GM18951 (cell line): Measurements from ENCODE around the gene DRGX.

Source experiments
- POLR2A ChIP-seq: IDR thresholded peaks from 4 replicates; pipeline ENCODE4 v1.6.1; 2011; ENCODE audit warnings: mild to moderate bottlenecking; ENCODE audit not compliant: insufficient read length, insufficient read depth; ENCODE audit errors: extremely low read depth
- in situ Hi-C: fragments of 300-500 bp; cut with MboI; formaldehyde crosslinking; loops from one replicate; pipeline ENCODE4 v1.12.0; 2022; ENCODE audit warnings: low sequenced_read_pairs, mixed read lengths, inconsistent platforms; ENCODE audit not compliant: unreplicated experiment

DRGX gene

DNA sequence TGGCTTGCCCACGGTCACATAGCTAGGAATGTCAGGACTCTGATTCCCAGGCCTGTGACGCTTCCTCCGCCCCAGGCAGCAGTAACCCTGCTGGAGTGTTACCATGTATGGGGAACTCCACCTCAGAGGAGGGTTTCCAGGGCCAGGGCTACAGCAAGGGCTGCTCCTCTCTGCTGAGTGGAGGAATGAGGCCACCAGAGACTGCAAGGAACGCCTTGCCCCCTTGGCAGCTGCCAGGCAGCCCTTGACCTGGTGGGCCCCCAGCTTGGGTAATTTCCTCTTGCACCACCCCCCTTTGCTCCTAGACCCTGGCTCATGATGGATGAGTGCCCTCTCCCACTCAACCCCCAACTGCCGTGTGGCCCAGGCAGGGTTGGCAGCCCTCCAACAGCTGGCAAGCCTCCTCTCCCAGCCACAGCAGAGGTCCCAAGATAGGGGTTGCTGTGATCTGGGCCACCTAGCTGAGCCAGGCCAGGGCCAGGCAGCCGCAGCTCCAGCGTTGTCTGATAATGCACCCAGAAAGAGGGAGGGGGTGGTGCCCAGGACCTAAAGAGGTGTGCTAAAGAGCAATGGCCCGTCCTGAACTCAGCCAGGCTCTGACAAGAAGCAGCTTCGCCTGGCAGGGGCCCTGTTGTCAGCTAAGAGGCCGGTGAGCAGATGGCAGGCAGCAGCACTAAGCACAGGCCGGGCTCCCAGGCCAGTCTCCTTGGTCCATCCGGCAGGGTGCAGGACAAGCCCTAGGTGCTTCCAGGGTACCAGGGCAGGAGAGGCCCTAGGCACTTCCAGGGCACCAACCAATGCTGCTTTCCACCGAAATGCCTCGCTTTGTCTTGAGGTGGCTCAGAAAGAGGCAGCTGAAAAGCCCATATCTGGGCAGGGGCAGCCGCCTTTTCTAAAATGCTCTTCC lies 35.4 kb downstream of the DRGX start:
- no peak for TF ChIP-seq POLR2A

DNA sequence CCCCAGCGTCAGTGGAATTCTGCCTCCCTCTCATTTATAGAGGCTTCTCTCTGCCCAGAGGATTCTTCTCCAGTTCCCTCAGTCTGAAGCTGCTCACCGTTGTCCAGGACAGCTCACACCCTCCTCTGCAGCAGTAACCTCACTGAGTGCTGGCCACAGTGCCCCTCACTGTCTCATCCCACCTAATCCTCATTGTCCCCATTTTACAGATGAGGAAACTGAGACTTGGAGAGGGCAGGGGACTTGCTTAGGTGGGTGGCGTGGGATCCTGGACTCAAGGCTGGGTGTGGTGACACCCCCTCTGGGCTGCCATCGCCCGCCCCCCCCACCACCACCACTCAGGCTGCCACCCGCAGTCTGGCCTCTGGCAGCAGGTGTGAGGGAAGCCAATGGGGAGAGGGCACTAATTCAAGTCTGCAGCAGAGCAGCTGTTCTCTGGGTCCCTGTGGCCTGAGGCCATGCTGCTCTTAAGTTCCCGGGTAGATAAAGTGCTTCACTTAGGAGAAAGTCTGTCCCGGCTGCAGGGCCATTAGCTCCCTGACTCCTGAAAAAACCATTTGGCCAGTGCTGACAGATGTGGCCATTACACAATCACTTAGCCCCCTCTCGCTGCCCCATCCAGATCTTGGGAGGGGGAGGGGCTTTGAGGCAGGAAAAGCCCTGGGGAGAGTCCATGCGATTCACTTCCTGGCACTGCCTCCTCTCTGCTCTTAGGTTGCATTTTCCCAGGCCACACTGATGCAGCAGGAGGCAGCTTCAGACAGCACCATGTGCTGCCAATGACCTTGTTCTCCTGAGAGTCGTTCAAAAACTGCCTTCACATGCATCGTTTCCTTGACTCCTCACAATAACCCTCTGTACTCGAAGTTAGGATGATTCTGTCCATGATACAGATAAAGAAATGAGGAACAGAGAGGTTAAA lies 36.3 kb downstream of the DRGX start:
- no peak for TF ChIP-seq POLR2A
- in situ Hi-C loops = no loop called here

More for the DNA sequence above, 35.4 kb downstream of the DRGX start:
- in situ Hi-C loops = no loop called here

DNA sequence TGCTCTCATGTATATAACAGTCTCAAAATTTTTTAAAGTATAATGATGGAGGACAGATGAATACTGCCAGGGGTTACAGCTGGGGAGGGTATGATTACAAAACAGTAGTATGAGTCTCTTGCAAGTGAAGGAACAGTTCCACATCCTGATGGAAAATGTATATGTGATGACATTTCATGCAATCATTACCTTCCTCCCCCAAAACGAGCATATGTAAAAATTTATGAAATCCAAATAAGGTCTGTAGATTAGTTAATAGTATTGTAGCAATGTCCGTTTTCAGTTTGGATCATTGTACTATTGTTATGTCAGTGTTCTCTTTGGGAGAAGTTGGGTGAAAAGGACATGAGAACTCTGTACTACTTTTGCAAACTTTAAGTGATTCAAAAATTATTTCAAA lies 38.0 kb downstream of the DRGX start:
- in situ Hi-C loops = no loop called here

GRCh38 chr10:49356944-49357343 lies 38.9 kb downstream of the DRGX start:
- TF ChIP-seq POLR2A = no peak
- in situ Hi-C loops = no loop called here

More for the DNA sequence above, 38.0 kb downstream of the DRGX start:
- no peak for TF ChIP-seq POLR2A

- no peak for TF ChIP-seq POLR2A
- in situ Hi-C loops = no loop called here
Observed at GRCh38 chr10:49356181-49356580, 39.7 kb downstream of the DRGX start.

DNA sequence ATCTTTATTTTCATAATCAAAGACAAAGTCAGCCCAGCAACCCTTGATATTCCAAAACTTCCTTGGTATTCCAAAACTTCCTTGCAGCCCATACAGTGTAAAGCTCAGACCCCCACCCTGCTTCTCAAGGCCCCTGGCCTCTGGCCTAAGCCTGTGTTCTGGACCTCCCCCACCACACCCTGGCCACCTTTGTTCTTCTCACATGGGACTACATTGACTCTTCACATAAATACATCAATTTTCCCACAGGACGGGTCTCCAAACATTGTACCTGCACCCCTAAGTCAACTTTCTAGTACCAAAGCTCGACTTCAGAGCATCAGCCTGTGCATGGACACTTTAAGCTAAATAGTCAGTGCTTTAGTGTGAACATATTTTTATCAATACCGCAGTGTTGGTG lies 40.7 kb downstream of the DRGX start:
- in situ Hi-C loops = no loop called here
- no peak for TF ChIP-seq POLR2A

- in situ Hi-C loops = no loop called here
Observed at GRCh38 chr10:49354593-49354992, 41.3 kb downstream of the DRGX start.

DNA sequence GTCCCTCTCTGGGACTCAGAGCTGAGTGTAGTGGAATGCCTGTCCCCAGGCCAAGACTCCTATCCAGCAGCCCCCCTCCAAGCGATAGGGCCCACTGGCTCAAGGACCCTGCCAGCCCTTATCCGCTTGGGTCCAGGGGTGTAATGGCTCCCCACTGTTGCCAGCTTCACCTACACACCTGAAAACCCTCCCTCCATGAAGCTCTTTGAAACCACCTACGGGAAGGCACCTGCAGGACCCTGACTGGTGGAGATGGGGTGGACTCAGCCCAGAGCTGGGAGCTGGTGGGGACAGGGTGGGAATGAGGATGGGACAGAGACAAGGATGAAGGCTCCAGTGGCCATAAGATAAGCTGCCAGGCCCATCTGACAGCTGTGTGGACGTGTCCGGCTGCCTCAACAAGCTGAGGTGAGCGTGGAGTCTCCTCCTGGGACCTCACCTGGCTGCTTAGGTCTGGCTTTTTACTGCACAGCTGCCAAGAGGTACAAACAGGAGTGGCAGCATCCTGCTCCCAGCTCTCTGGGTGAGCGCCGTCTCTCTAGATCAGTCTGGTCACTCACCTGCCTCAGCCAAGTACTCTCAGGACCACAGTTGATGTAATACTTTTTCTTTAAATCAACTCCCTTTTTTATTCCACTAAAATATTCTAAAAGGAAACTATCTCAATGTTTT lies 41.9 kb downstream of the DRGX start:
- TF ChIP-seq POLR2A = no peak
- in situ Hi-C loops = no loop called here

More at GRCh38 chr10:49354593-49354992, 41.3 kb downstream of the DRGX start:
- TF ChIP-seq POLR2A = no peak

- in situ Hi-C loops = no loop called here
- TF ChIP-seq POLR2A = no peak
Observed at GRCh38 chr10:49353026-49353894, 42.6 kb downstream of the DRGX start.

- no peak for TF ChIP-seq POLR2A
- in situ Hi-C loops = no loop called here
Observed at GRCh38 chr10:49352323-49352722, 43.6 kb downstream of the DRGX start.

GRCh38 chr10:49351669-49352068 lies 44.2 kb downstream of the DRGX start:
- in situ Hi-C loops = no loop called here
- TF ChIP-seq POLR2A = no peak

DNA sequence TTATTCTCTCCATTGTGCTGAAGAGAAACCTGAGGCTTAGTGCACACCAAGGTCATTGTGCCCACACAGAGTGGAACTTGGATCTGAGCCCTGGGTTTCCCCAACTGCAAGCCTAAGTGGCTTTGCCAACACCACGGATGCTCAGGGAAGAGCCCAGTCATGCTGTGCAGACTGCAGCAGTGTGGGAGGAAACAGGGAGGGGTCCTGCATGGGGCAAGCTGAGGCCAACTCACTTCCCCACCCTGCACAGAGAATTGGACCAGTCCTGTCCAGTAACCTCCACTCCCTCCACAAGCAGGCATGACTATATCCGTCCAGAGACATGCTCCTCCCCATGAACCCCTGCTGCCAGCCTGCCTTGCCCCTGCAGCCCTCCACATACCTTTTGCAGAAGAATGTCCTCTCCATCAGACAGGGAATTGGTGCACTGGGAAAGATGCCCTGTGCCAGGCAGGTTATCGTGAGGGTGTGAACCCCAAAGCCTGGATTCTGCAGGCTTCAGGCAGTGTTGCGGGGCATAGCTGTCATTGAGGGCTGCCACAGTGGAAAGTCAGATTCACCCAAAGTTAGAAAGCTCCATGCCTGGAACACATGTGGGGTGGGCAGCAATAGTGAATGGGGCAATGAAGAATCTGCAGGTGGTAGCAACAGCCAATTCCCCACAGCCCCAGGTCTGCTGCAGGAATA lies 44.9 kb downstream of the DRGX start:
- in situ Hi-C loops = no loop called here

DNA sequence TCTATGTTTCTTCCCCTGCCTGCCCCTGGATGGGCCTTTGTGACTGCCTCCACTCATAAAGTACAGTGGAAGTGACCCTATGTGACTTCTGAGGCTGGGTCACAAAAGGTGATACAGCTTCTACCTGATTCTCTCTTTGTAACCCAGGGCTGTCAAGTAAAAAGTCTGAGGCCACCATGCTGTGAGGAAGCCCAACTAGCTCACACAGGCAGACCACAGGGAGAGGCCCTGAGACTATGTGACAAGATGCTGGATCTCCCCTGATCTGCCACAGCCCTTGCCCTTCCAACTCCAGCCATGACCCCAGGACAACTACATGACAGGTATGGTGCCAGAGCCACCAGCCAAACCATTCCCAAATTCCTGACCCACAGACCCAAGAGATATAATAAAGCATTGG lies 45.8 kb downstream of the DRGX start:
- no peak for TF ChIP-seq POLR2A
- in situ Hi-C loops = no loop called here

More for the DNA sequence above, 44.9 kb downstream of the DRGX start:
- no peak for TF ChIP-seq POLR2A
